Tibial nerve (tissue), 4 donors: Measurements from ENCODE around the gene RAPGEF3.

Experiments
- EP300 ChIP-seq, 2 donors: sonication (generic); formaldehyde crosslinking; IDR thresholded peaks; one replicate each; pipeline ENCODE4 v1.6.1; 2017; ENCODE audit warnings: antibody characterized with exemption in 2 of 2, mild to moderate bottlenecking in 1 of 2
- POLR2A ChIP-seq, 2 donors: fragments of 450-650 bp; IDR thresholded peaks; one replicate each; pipeline ENCODE4 v1.6.1; 2017; ENCODE audit warnings: antibody characterized with exemption in 2 of 2, mild to moderate bottlenecking in 2 of 2, moderate library complexity in 2 of 2
- TF ChIP-seq, protein P1 (sequence below), 5 experiments: fragments of 200-600 bp in 3 of 5; fragments of 450-650 bp in 2 of 5; sonication (generic) in 3 of 5; IDR thresholded peaks; one replicate each; pipeline ENCODE4 v1.5.1; 2016 to 2019; ENCODE audit warnings: antibody characterized with exemption in 5 of 5, mild to moderate bottlenecking in 3 of 5, moderate library complexity in 2 of 5

- TF ChIP-seq POLR2A (IDR thresholded peaks at IDR 0.05) (no peak), EP300 (IDR thresholded peaks at IDR 0.05) (no peak)
- TF ChIP-seq, protein P1, sequence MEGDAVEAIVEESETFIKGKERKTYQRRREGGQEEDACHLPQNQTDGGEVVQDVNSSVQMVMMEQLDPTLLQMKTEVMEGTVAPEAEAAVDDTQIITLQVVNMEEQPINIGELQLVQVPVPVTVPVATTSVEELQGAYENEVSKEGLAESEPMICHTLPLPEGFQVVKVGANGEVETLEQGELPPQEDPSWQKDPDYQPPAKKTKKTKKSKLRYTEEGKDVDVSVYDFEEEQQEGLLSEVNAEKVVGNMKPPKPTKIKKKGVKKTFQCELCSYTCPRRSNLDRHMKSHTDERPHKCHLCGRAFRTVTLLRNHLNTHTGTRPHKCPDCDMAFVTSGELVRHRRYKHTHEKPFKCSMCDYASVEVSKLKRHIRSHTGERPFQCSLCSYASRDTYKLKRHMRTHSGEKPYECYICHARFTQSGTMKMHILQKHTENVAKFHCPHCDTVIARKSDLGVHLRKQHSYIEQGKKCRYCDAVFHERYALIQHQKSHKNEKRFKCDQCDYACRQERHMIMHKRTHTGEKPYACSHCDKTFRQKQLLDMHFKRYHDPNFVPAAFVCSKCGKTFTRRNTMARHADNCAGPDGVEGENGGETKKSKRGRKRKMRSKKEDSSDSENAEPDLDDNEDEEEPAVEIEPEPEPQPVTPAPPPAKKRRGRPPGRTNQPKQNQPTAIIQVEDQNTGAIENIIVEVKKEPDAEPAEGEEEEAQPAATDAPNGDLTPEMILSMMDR (IDR thresholded peaks at IDR 0.05): no peak
These were observed 43.2 kb upstream of the RAPGEF3 start for GRCh38 chr12:47801904-47802246.
